Measurements from ENCODE around the gene SUPT20HL1.

GRCh38 chrX:24377195-24377594, 16.8 kb downstream of the SUPT20HL1 start:
- TF ChIP-seq CTCF (IDR thresholded peaks at IDR 0.05; ENCODE audit: low read length) (no peak), EZH2 (IDR thresholded peaks at IDR 0.05; ENCODE audit: borderline replicate concordance, low read length) (no peak)
